GM12864 (cell line): ENCODE data around the gene RNF186.

Experiments used
- DNase-seq: peaks from one replicate; pipeline ENCODE4 v3.0.0-alpha.2; 2011; ENCODE audit warnings: low read depth
- H3K4me3 ChIP-seq: 2 replicates; pipeline ENCODE4 v1.5.1; 2011; ENCODE audit warnings: mild to moderate bottlenecking, low read depth, low read length, control low read depth
- CTCF ChIP-seq: IDR thresholded peaks from 2 replicates; pipeline ENCODE4 v1.5.1; 2011; ENCODE audit warnings: low read depth, mild to moderate bottlenecking, moderate library complexity, low read length, control low read depth, inconsistent platforms; ENCODE audit errors: missing control alignments

The RNF186 gene

GRCh38 chr1:19814681-19815503 is at the start of gene RNF186:
TSS of gene RNF186 (minus strand) at chr1:19815283. CDS start at chr1:19815101, 182 bp downstream.
- no peak for TF ChIP-seq CTCF
- H3K4me3 ChIP-seq: no peak within 1 kb of the TSS
- no peak for DNase-seq

GRCh38 chr1:19864570-19865160 is 49.6 kb upstream of the RNF186 start:
- no peak overlapping the region for H3K4me3 ChIP-seq
- TF ChIP-seq CTCF: no peak
- DNase-seq: no peak

- H3K4me3 ChIP-seq: no peak overlapping the region
- no peak for DNase-seq
- TF ChIP-seq CTCF: no peak
Observed at GRCh38 chr1:19862944-19863343, 47.9 kb upstream of the RNF186 start.

- DNase-seq: no peak
- no peak for TF ChIP-seq CTCF
- no peak overlapping the region for H3K4me3 ChIP-seq
Observed at GRCh38 chr1:19861842-19862530, 46.9 kb upstream of the RNF186 start.

- DNase-seq: no peak
- TF ChIP-seq CTCF: no peak
- no peak overlapping the region for H3K4me3 ChIP-seq
Observed at GRCh38 chr1:19861034-19861433, 46.0 kb upstream of the RNF186 start.

- no peak for DNase-seq
Observed at GRCh38 chr1:19860418-19860817, 45.3 kb upstream of the RNF186 start.

More at GRCh38 chr1:19860418-19860817, 45.3 kb upstream of the RNF186 start:
- TF ChIP-seq CTCF: no peak
- no peak overlapping the region for H3K4me3 ChIP-seq
